Limb (tissue), 2 donors: ENCODE measurements around the gene MAPRE2.

Source experiments
- DNase-seq, 2 donors: peaks; one replicate each; pipeline ENCODE4 v3.0.0-alpha.2; 2016; ENCODE audit errors: extremely low spot score in 2 of 2

MAPRE2 gene

DNA sequence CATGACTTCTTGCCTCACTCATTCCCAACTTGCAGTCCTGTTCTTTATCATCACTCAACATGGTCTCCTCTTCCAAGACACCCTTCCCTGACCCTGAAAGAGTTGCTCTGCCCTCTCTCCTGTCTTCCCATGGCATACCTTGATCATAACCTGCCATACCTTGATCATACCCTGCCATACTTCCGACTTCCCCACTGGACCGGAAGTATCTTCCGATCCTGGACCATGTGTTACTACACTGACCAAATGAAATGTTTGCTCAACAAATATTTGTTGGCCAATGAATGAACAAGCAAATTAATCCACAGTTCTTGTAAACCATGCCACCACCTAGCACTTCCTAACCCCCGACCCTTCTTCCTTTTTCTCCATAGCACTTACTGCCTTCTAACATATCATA is 138.7 kb downstream of the MAPRE2 start:
- no peak for DNase-seq

- DNase-seq = no peak
Measured at GRCh38 chr18:35180455-35180854, 139.2 kb downstream of the MAPRE2 start.

- no peak for DNase-seq
Measured at GRCh38 chr18:35182151-35182550, 140.9 kb downstream of the MAPRE2 start.

DNA sequence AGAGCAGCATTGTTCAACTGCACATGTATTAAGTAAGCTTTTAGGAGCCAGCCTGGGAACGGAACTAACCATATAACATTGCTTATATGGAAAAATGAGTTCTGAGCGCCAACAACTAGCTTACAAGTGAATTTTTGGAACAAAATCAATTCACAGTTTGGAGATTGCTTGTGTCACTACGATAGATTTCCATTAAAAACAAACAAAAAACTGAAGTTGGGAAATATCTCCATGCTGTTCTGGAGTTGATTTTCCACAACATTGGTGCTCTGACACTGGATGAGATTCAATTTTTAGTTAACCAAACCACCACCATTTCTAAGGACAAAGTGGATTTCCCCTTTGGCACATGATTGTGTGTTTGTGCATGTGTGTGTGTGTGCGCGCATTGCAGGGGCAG is 142.7 kb downstream of the MAPRE2 start:
- no peak for DNase-seq

GRCh38 chr18:35185771-35186170 is 144.6 kb downstream of the MAPRE2 start:
- no peak for DNase-seq

DNA sequence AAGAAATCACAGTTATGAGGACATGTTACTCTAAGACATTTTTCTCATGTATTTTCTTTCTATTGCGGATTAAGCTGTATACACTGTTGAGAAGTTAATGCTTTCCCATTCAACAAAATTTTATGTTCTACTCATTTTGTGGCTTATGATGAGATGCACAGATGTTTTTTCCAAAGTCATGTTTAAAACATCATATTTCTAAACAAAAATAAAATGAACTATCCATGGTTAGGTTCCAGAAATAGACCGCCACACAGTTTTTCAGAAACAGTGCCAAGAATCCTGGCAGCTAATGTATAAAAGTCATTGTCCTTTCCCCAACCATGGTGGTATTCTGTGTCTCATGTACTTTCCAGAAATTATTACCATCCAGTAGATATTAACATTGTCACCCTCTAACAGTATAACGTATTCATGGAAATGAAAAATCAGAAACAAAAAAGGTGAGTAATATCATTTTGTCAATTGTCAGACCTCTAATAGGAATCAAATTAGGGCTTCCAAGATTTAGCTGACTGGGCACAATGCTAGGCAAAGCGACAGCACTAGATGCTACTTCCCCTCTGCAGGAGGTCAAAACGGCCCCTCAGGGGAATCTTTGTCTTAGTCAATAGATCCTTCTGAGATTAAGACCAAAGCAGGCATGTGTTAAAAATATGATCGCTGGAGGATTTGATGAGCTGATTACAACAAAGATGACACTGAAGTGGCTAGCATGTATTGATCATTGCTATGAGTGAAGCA is 145.2 kb downstream of the MAPRE2 start:
- DNase-seq = no peak

DNA sequence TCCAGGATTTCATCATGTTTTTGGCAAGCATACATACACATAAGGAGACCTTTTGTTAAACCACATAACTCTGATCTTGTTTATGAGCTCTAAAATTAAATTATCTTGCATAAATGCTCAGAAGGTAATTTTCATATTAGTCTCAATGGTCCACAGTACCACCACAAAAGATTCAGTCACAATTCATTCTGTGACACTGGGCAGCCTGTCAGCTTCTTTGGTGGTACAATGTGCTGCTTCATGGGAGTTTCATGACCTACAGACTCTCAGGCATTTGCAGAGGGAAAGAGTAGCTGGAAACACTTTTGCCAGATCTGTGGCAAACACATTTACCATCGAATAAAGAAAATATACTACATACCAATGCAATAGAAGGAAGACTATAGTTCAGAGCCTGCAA is 148.3 kb downstream of the MAPRE2 start:
- DNase-seq = no peak

- no peak for DNase-seq
Measured at GRCh38 chr18:35190948-35191697, 149.9 kb downstream of the MAPRE2 start.

GRCh38 chr18:35191698-35192025 is 150.4 kb downstream of the MAPRE2 start:
- DNase-seq = no peak

DNA sequence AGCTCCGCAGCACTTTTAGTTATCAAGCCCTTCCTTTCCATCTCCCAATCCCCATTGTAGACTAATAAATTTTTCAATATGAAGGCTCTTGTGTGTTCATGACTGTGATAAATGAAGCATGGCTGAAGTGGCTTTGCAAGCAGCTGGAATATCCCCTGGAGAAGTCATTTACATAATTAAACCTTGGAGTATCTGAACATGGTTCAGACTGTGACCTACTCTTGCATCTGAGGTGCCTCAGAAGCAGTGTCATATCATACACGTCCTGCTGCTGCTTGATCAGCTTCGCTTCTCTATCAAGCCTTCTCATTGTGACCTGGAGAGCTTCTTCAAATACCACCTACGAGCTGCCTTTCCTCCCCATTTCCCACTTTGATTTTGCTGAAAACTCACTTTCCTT is 151.2 kb downstream of the MAPRE2 start:
- DNase-seq = no peak
